ENCODE data around the gene GTF2A2. TPM values are rescaled to one million over a fixed set of nuclear protein-coding genes. Genes with fewer than 3 reads are reported as not detected.
"Not testable (repeated sequence)": the region's sequence is repeated elsewhere in the genome, so short reads cannot be mapped to it uniquely, and the experiment has no call there.

Gene GTF2A2
- total and polyA plus RNA-seq, 7 donors, result 33.7 to 98.0 (median 48.2) TPM

DNA sequence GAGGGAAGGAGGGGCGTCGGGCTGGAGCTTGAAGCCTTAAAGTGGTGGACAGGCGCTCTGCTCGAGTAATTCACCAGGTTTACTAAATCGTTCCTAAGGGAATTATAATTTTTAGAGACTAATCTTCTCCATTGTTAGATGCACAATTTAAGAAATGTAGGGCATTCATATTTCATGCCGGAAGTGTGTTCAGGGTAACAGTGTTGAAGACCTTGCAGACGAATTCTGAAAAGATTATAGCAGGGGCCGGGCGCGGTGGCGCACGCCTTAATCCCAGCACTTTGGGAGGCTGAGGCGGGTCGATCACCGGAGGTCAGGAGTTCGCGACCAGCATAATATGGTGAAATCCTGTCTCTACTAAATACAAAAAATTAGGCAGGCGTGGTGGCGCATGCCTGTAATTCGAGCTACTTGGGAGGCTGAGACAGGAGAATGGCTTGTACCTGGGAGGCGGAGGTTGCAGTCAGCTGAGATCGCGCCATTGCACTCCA lies 365 bp upstream of the GTF2A2 start:
- no peaks in the 10 kb centered on the region for H3K9me3 ChIP-seq
- TF ChIP-seq EP300 (IDR thresholded peaks at IDR 0.05), result no peak
- no peak for TF ChIP-seq POLR2A (IDR thresholded peaks at IDR 0.05)
- no peak for TF ChIP-seq CTCF (IDR thresholded peaks at IDR 0.05)
- TF ChIP-seq POLR2AphosphoS5 (IDR thresholded peaks at IDR 0.05), result no peak
- no peak for DNase-seq
- H3K4me3 ChIP-seq, result peak overlapping the region; percentile 88 to 93 (median 91)
- peaks cover 0 to 19% (median 0%) of the 10 kb centered on the region in 4 donors for H3K36me3 ChIP-seq
- 25 to 37% methylated on average over 23 of the region's 23 CpGs for WGBS, 2 donors
- intact Hi-C loops (cut with DNase I), result loop anchor here (1.0 to 5.0 kb wide), 2 partner anchors 32 to 725 kb away; partner anchors contain the start of genes BNIP2 and SLTM
- H3K27ac ChIP-seq, result peak overlapping the region; percentile 85 to 88 (median 86)
- H3K27me3 ChIP-seq, result no peaks in the 10 kb centered on the region
- peaks cover 0 to 37% (median 24%) of the 10 kb centered on the region in 4 donors for H3K4me1 ChIP-seq

- intact Hi-C loops (cut with DNase I), result no loop called here
- DNase-seq, result no peak
- Histone ChIP-seq H3K4me3 (no peak overlapping the region), H3K36me3 (peaks cover 0 to 43% (median 14%) of the 10 kb centered on the region in 4 donors), H3K4me1 (peaks cover 0 to 32% (median 19%) of the 10 kb centered on the region in 4 donors), H3K27me3 (no peaks in the 10 kb centered on the region), H3K9me3 (no peaks in the 10 kb centered on the region), H3K27ac (no peak overlapping the region)
- TF ChIP-seq CTCF (IDR thresholded peaks at IDR 0.05) (no peak), POLR2AphosphoS5 (IDR thresholded peaks at IDR 0.05) (no peak), EP300 (IDR thresholded peaks at IDR 0.05) (no peak), POLR2A (IDR thresholded peaks at IDR 0.05) (no peak)
- 85 to 96% methylated on average over 1 of the region's 1 CpG for WGBS, 2 donors
Observed at GRCh38 chr15:59654046-59654445, 3.3 kb downstream of the GTF2A2 start.

GRCh38 chr15:59649603-59650002 lies 7.7 kb downstream of the GTF2A2 start:
- Histone ChIP-seq H3K4me3 (no peak overlapping the region), H3K27me3 (no peaks in the 10 kb centered on the region), H3K4me1 (peaks cover 0 to 7% (median 3%) of the 10 kb centered on the region in 4 donors), H3K9me3 (no peaks in the 10 kb centered on the region), H3K27ac (no peak overlapping the region), H3K36me3 (peaks cover 5 to 68% (median 14%) of the 10 kb centered on the region in 4 donors)
- intact Hi-C loops (cut with DNase I), result no loop called here
- TF ChIP-seq CTCF (IDR thresholded peaks at IDR 0.05), result no peak
- no peak for TF ChIP-seq EP300 (IDR thresholded peaks at IDR 0.05)
- no peak for TF ChIP-seq POLR2A (IDR thresholded peaks at IDR 0.05)
- TF ChIP-seq POLR2AphosphoS5 (IDR thresholded peaks at IDR 0.05), result no peak
- no peak for DNase-seq

DNA sequence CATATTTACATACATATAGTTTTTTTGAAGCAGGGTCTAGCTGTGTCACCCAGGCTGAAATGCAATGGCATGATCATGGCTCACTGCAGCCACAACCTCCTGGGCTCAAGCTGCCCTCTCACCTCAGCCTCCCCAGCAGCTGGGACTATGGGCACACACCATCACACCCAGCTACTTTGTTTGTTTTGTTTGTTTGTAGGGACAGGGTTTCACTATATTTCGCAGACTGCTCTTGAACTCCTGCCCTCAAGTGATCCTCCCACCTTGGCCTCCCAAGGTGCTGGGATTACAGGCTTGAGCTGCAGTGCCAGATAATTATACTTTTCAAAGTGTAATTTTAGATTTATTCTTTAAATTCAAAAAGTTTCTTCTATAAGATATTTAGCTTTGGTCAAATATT lies 10.2 kb downstream of the GTF2A2 start:
- WGBS, 2 donors, result 67 to 88% methylated on average over 1 of the region's 1 CpG
- no peaks in the 10 kb centered on the region for H3K27me3 ChIP-seq
- no peaks in the 10 kb centered on the region for H3K9me3 ChIP-seq
- no peak for DNase-seq
- H3K4me1 ChIP-seq, result peaks cover 0 to 7% (median 3%) of the 10 kb centered on the region in 4 donors
- intact Hi-C loops (cut with DNase I), result no loop called here
- no peak for TF ChIP-seq POLR2AphosphoS5 (IDR thresholded peaks at IDR 0.05)
- TF ChIP-seq POLR2A (IDR thresholded peaks at IDR 0.05), result no peak
- TF ChIP-seq EP300 (IDR thresholded peaks at IDR 0.05), result no peak
- no peak for TF ChIP-seq CTCF (IDR thresholded peaks at IDR 0.05)
- H3K4me3 ChIP-seq, result no peak overlapping the region
- no peak overlapping the region for H3K27ac ChIP-seq
- peaks cover 5 to 64% (median 15%) of the 10 kb centered on the region in 4 donors for H3K36me3 ChIP-seq

GRCh38 chr15:59646277-59646676 lies 11.0 kb downstream of the GTF2A2 start:
- TF ChIP-seq POLR2A (IDR thresholded peaks at IDR 0.05) (no peak), CTCF (IDR thresholded peaks at IDR 0.05) (no peak), POLR2AphosphoS5 (IDR thresholded peaks at IDR 0.05) (no peak), EP300 (IDR thresholded peaks at IDR 0.05) (no peak)
- H3K27ac ChIP-seq, result no peak overlapping the region
- DNase-seq, result no peak
- 96 to 97% methylated on average over 1 of the region's 1 CpG for WGBS, 2 donors
- H3K36me3 ChIP-seq, result peaks cover 5 to 61% (median 8%) of the 10 kb centered on the region in 4 donors
- no peaks in the 10 kb centered on the region for H3K9me3 ChIP-seq
- H3K27me3 ChIP-seq, result no peaks in the 10 kb centered on the region
- H3K4me1 ChIP-seq, result peaks cover 0 to 7% (median 3%) of the 10 kb centered on the region in 4 donors
- H3K4me3 ChIP-seq, result no peak overlapping the region
- intact Hi-C loops (cut with DNase I), result no loop called here

- H3K27me3 ChIP-seq; H3K4me1 ChIP-seq; H3K27ac ChIP-seq; DNase-seq; H3K4me3 ChIP-seq; intact Hi-C loops (cut with DNase I); H3K9me3 ChIP-seq: not testable (repeated sequence)
- WGBS, 2 donors, result 97 to 98% methylated on average over 9 of the region's 9 CpGs
- peaks cover 3 to 60% (median 8%) of the 10 kb centered on the region in 4 donors for H3K36me3 ChIP-seq
Observed at GRCh38 chr15:59645812-59646211, 11.5 kb downstream of the GTF2A2 start.

Data from sigmoid colon (tissue), 7 donors.